Fibroblast of skin of right quadriceps (primary cell): ENCODE results near the gene CAMTA1.
A peak's percentile ranks its signal among the peaks of the same experiment; 100 is the strongest.

Experiments
- DNase-seq: peaks from one replicate; pipeline ENCODE4 v3.0.0-alpha.2; 2013

CAMTA1 gene

DNA sequence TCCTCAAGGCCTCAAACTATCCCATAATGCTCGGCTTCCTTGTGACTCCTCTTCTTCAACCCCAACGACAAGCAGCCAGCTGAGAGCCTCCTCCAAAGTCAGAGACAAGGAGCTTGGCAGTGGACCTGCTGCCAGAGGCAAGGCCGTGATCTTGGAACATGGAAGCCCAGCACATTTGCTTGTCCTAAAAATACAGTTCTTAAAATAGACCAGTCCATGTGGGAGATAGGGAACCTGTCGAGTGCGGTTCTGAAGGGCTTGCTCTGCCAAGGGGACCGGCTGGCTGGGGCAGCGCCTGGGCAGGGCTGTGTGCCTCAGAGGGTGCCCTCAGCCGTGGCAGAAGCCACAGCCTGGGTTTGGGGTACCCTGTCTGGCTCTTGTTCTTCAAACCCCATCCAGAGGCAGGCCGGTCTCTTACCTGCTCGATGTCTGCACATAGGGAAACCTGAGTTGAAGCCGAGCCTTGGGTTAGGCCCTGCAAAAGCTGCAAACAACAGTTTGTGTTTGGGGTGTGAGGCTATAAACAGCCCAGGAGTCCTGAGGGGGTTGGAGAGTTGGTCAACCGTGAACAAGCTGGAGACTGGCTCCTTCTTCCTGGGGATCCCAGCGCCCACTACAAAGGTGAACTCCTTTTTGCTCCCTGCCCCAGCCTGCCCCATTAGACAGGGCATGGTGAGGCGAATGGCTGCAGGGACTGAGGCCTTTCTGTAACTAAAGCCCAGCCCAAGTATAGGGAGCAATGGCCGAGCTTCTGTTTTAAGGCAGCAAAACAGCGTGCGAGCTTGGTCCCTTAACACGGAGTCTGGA, 228.8 kb downstream of the CAMTA1 start:
- DNase-seq: no peak

GRCh38 chr1:7014640-7014930, 229.3 kb downstream of the CAMTA1 start:
- no peak for DNase-seq

DNA sequence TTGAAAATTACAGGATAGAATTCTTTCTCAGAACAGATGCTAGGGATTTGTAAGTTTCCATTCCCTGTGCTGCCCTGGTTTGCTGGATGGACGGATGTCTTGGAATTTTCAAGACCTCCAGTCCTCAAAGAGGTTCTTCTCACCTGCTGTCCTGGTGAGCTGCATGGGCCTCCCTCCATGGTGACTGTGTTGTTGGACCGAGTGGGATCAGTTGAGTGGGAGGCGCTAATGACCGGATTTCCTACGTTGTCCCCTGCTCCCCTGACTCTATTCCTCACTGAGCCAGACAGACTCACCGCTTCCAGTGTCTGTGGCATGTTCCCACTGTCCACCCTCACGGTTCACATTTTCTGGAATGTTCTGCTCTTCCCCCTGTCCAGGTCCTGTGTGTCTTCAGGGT, 229.8 kb downstream of the CAMTA1 start:
- no peak for DNase-seq

DNA sequence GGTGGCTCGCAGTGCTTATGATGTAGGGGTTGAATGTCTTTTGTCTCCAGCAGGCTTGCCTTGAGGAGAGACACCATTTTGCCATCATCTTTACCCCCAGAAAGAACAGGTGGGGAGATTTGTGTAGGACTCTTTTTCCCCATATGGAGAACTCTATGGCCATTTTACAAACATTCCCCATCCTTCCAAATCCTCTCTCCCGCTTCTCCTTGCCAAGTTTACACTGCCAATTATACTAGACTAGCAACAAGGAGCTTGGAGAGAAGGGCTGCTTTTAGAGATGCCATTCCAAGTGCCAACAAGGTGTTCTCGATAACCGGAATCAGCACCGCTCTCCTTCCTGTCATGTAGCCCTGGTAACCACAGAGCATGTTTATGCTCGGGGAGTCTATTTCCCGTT, 233.1 kb downstream of the CAMTA1 start:
- DNase-seq: no peak

DNA sequence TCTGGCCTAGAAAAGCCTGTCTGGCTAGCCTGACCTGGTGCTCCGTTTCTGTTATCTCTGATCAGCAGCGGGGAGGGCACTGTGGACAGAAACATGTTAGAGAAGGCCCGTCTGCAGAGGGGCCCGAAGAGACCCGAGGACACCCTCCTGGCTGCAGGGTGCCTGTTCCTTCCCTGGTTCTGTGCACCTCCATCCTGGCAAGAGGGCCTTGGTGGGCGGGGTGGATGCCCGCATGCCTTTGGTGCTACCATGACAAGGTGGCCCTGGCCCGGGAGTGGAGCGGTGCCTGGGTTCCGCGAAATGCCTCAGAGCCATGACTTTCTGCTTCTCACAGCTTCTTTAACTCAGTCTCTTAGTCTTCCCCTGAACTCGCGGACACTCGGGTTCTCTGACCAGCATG, 233.6 kb downstream of the CAMTA1 start:
- DNase-seq: no peak

DNA sequence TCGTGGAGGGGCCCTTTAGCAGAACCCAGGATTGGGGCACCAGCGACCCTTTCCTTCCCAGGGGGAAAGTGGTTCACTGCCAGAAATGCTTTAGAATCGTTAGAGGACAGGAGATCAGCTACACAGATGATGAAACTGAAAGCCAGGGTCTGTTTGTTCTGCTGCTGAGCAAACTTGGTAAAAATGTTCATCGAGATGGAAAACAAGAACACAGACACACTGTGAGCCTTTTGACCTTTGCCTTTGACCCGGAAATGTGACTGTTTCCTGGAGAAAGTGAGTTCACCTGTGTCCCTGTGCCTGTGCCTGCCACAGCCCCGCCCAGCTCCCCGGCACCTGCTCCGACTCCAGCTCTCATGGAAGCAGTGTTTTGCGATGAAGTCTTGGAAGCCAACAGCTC, 234.3 kb downstream of the CAMTA1 start:
- no peak for DNase-seq

DNA sequence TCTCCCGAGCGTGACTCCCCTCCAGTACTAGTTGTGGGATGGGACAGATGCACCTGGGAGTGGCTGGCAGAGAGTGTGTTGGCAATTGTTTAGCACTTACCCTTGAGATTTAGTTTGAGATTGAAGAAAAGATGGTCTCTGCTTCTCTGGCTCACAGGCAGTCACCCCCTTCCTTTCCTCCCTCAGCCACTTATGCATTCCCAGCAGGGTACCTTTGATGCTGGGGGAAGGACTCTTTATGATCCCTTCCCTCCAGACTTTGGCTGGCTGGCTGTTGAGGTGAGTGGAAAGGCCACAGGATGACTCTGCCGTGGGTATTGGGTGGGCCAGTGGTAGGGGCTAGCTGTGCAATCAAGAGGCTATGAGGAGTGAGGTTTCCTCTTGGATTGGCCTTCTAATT, 236.8 kb downstream of the CAMTA1 start:
- DNase-seq: no peak

GRCh38 chr1:7025013-7025412, 239.8 kb downstream of the CAMTA1 start:
- no peak for DNase-seq

GRCh38 chr1:7026169-7026568, 240.9 kb downstream of the CAMTA1 start:
- no peak for DNase-seq

DNA sequence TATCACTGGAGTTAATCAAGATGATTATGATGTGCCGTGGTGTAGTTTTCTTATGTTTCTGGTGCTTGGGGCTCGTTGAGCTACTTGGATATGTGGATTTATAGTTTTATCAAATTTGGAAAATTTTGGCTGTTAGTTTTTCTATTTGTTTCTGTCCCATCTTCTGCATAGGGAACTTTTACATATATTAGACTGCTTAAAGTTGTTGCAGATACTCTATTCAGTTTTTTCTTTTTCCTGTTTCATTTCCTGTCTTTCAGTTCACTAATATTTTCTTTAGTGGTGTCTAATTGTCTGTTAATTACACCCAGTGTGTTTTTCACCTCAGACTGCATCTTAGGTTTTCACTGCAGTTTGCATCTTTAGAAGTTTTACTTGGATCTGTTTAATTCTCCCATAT, 247.7 kb downstream of the CAMTA1 start:
- DNase-seq: no peak

DNA sequence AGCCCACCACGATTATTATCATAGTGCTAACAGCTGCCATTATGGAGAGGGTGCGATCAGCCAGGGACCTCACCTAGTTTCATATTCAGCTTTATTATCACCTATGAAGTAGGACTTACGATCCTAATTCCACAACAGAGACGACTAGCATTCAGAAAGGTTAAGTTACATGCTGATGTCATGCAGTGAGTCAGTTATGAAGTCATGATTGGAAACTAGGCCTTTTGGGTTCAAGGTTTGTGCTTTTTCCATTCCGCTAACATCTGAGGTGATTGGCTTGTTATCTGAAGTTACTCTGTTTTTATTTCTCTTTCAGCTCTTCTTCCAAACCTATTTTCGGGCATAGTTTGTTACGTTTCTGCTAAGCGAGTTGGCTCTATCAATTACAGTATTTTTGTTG, 251.1 kb downstream of the CAMTA1 start:
- DNase-seq: no peak

GRCh38 chr1:7039590-7040220, 254.5 kb downstream of the CAMTA1 start:
- DNase-seq: no peak

DNA sequence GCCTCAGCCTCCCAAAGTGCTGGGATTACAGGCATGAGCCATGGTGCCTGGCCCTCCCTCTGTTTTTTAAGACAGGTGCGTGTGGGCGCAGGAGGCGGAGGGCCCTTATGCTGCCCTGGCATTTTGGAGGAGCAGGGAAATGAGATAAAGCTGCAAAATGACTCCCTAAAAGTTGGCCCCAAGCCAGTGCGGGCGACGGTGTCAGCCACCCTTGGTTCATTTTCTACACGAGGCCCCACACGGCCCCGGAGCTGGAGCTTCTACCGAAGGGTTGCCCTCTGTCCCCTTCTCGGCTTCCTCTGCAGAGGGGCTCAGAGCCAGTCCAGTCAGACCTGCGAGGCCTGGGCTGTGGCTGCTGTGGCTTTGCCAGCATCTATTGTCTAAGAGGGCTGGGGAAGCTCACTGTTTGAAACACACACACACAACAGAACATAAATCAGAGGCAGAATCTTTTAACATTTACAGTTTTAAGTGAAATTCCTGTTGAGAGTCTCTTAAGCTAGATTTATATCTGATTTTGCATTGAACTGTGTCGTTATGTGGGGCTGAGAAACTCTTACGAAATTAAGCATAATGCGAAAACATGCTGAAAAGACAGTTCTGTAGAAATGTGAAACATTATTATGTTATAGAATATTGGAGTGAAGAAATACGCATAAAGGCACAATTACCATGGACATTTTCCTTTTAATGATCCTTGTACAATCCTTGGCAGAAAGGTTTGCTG, 255.9 kb downstream of the CAMTA1 start:
- no peak for DNase-seq

- DNase-seq: peak; percentile 39
These were observed 257.3 kb downstream of the CAMTA1 start for GRCh38 chr1:7042322-7043190.

DNA sequence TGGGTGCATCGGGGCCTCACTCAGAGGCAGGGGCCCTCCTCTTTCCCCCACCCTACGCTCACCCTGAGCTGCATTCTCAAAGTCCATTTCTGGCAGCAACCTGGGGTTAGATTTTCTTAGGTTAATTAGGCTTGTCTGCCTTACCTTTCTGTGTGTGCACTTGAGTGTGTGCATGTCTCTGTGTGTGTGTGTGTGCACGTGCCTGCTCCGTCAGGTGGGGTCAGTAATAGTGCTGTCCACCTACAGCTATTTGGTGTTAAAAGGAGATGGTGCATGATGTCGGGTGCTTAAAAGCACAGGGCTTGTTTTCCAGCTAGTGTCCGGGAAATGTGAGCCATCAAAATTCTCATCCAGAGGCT, 257.9 kb downstream of the CAMTA1 start:
- no peak for DNase-seq

DNA sequence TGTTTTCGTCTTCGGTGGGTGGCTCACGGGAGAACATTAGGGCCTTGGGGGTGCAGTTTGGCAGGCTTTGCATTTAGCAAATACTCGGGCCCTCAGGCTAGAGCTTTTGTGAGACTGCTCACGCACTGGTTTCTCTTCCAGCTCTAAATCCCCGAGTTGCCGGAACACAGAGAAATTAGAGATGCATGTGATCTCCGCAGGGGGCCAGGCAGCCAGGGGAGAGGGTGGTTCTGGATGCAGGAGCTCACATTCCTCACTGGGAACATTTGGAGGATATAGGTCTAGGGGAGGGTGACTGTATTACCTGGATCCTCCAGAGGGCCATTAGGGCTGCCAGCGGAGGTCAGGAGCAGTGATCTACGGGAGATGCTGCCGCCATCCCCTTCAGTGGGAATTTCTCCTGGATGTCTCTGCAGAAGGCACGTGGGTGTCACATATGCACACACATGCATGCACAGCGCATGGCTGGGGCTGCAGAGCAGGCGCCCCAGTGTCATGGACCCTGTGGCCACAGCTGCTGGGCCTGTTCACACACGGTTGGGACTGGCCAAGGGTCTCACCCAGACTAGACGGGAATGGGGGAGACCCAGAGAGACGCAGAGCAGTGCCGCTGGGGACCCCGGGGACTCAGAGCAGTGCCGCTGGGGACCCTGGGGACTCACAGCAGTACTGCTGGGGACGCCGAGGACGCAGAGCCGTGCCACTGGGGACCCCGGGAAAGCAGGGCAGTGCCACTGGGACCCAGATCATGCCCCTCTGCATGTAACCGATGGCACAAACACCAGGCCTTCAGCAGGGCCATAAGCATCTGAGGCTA, 258.7 kb downstream of the CAMTA1 start:
- DNase-seq: no peak

GRCh38 chr1:7045897-7046296, 260.6 kb downstream of the CAMTA1 start:
- no peak for DNase-seq

GRCh38 chr1:7046314-7046713, 261.1 kb downstream of the CAMTA1 start:
- DNase-seq: peak; percentile 81

DNA sequence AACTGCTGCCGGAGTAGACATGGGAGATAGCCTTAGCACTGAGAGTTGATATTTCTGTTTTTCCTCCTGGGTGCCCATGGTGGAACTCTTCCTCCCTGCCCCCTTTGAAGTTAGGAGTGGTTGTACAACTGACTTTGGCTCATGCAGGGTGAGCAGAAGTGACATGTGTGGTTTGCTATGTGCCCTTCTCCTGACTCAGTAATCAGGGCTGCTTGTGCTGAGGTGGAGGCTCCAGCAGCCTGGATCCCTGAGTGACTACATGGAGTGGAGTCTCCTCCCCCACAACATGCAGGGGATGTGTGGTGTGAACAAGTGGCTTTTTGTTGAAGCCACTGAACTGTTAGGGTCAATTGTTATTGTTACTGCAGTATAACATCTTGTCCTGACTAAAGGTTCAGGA, 261.6 kb downstream of the CAMTA1 start:
- peak; percentile 8 for DNase-seq

- DNase-seq: no peak
These were observed 262.6 kb downstream of the CAMTA1 start for GRCh38 chr1:7047866-7048265.

DNA sequence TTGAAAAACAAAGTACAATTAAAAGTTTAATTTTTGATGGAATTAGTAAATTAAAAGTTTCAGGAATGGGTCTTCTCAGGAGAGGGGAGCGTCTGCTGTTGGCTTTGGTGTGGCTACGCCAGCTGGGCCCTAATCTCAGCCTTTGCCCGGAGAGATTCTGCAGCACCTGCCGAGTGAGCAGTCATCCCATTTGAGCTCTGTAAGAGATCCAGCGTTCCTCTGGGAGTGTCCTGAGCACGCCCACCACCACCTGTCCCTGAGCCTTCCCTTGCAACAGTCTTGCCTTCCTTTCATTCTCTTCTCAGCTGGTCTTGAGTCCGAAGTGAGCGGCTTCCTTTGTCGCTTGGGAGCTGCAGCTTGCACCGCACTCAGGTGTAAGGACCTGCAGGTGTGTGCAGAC, 263.1 kb downstream of the CAMTA1 start:
- DNase-seq: no peak

GRCh38 chr1:7049913-7050625, 264.8 kb downstream of the CAMTA1 start:
- DNase-seq: no peak
